Measurements from ENCODE around the gene NRAS.

Gene NRAS

DNA sequence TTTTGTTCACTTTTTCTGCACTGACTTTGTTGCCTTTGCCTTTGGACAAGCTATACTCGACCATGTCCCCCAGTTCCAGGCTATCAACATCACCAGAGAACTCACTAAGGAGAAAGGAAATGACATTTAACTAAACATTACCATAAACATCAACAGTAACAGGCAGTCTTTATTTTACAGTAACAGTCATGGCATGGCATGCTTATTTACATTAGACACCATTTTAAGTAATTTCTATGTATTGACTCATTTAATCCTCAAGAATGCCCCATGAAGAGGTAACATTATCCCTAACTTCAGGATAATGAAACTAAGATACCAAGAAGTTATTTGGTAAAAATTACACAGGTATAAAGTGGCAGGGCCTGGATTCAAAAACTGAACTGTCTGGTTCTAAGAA is 8.7 kb upstream of the NRAS start:
- DNase-seq: no peak

DNA sequence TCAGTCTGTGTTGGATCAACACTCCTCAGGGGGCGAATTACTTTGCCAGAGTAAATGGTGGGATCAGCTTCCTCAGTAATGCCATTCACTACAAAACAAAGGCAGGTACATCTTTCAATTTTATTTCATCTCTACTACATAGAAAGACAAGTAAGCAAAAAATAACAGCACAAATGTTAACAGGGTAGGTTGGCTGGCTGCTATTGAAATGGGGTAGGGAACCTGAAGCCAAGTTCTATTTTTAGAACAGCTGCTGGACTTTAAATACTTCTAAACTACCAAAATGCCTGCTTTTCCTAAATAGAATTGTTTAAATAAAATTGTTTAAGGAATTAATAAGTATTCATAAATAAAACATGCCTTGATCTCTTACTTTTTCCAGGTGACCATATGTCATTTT is 7.3 kb upstream of the NRAS start:
- DNase-seq: no peak

DNA sequence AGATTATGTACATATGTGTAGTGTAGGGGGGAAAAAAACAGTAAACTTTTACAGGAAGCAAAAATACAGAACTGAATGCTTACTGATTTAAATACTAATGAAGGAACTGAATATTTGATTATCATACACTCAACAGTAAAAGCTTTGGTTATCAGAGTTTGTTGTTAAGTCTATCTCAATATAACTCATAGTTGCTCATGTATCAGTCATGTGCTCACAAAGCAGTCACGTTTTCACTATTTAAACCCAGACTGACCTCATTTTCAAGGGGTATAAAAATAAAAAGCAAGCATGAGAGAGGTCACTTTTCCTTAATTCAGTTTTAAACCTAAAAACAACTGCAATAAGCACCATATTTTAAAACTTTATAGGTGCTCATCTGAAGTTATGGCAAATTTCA is 6.9 kb upstream of the NRAS start:
- DNase-seq: no peak

DNA sequence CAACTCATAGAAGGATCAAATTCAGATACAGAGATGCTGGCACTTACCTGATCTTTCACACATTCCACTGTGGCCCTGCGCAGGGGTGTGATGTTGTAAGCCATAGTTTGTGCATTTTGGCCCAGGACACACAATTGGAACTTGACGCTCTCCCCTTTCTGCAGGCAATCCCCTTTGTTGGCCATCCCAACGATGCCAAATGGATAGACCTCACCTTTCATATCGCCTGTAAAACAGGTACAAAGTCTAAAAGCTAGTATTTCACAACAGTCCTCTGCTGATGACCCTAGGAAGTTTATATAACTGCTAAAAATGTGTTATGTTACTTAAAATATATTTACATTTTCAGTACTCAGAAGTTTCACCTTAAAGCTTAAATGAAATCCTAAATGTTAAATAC is 3.9 kb upstream of the NRAS start:
- DNase-seq: no peak

DNA sequence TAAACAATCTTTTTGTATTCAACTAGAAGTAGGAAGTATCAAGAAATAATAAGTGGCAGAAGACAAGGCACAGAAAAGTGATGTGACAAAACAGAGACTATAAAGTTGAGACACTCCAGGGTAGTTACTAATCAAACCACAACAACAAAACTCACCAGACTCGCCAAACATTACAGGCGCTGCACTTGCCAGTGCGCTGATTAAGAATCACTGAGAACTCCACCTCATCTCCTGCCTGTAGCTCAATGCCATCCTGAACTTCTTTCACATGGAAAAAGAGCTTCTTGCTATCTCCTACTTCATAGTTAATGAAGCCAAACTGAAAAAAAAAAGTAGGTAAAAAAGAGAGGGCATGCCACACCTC is 2.8 kb upstream of the NRAS start:
- DNase-seq: no peak

DNA sequence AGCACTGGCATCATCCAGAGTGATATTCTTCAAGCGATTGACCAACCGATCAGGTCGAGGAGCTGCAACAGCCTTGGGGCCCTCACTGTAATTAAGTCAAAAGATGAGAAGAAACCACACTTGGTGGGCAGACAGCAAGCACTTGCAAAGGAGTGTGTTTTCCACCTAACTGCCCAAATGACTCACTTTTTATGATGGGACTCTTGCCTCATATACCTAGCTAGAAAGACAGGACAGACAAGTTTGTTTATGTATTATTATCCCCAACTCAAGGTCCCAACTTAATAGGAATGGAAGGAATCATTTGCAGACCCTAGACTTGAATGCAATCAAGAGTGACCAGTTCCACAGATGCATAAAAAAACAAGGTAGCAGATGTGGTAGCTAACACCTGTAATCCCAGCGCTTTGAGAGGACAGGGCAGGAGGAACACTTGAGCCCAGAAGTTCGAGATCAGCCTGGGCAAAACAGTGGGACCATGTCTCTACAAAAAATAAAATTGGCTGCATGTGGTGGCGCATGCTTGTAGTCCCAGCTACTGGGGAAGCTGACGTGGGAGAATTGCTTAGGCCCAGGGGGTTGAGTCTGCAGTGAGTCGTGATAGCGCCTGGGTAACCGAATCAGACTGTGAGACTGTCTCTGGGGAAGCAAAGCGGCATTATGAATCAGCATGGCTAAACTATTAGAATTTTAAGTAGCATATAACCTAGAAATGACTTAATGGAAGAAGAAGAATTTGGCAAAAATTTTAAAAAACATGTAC is 2.3 kb upstream of the NRAS start:
- DNase-seq: no peak

DNA sequence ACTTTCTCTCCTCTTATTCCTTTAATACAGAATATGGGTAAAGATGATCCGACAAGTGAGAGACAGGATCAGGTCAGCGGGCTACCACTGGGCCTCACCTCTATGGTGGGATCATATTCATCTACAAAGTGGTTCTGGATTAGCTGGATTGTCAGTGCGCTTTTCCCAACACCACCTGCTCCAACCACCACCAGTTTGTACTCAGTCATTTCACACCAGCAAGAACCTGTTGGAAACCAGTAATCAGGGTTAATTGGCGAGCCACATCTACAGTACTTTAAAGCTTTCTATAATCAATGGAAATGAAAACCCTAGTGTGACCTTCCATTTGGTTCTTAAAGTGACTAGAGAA is 643 bp downstream of the NRAS start:
- DNase-seq: no peak

DNA sequence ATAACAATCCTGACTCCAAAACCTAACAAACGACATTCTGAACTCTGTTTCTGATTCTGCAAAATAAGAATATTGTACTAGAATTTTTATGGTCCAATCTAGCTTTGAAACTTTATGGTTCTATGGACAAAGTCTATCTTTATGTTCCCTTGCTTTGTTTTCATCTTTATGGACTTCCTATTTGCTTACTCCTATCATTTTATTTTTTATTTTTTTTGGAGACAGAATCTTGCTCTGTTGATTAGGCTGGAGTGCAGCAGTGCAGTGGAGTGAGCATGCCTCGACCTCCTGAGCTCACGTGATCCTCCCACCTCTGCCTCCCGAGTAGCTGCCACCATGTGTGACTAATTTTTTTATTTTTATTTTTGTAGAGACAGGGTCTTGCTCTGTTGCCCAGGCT is 3.6 kb downstream of the NRAS start:
- DNase-seq: no peak

DNA sequence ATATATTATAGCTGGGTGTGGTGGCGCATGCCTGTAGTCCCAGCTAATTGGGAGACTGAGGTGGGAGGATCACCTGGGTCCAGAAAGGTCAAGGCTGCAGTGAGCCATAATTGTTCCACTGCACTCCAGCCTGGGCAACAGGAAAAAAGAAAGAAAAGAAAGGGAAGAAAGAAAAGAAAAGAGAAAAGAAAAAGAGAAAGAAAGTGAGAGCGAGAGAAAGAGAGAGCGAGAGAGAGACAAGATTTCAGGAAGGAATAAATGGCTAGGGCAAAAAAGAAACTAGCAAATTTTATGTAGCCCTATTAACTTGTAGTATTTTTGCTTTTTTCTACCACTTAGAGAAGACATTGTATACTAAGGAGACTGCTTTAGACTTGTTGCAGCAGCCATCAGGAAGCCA is 6.2 kb downstream of the NRAS start:
- DNase-seq: no peak

DNA sequence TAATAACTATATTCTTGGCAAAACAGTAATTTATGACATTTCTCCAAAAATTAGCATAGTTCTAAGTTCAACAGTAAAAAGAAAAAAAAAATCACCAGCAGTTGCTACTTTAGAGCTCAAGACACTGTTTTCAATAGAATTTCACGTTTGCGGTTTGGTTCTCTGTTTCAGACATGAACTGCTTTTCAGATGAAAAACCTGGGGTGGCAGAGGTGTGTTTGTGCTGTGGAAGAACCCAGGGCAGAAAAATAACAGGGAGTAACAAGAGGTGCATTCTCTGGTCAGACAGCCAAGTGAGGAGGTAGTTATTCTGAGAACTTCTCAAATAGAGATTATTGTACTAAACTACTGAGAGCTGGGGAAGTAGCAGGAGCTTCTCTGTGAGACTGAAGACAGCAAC is 9.0 kb downstream of the NRAS start:
- no peak for DNase-seq

DNA sequence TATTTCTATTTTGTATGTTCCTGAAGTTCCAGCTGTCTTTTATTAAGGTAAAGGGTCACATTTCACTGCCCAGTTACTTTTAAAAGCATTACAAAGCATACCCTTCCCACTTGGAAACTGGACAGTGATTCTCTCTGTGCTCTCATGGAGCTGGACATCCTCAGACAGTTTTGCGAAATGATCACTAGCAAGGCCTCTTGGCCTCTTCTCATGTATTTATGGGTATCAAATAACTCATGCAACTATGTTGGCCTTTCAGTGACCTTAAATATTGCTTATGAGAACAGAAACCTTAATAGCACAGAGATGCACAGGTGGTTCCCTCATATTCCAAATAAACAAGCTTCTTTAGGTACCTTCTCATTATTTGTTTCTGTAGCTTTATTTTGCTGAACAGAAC is 13.3 kb downstream of the NRAS start:
- DNase-seq: no peak

DNA sequence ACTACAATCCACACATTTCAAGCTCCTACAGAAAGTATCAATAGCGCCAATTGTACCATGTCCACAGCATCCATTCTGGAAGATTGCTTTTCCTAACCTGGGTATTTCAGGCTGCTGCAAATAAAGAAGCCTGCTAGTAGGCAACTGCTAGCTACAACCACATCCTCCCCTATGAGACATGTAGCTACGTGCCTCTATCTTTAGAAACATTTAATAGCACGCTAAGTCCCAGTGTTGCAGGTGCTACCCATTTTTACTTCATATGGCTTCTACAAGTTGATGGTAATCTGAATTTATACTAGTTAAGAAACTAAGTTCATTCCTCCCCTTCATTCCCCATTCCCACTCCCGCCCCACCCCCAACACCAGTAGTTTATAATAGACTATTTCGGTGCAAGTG is 13.8 kb downstream of the NRAS start:
- DNase-seq: no peak

DNA sequence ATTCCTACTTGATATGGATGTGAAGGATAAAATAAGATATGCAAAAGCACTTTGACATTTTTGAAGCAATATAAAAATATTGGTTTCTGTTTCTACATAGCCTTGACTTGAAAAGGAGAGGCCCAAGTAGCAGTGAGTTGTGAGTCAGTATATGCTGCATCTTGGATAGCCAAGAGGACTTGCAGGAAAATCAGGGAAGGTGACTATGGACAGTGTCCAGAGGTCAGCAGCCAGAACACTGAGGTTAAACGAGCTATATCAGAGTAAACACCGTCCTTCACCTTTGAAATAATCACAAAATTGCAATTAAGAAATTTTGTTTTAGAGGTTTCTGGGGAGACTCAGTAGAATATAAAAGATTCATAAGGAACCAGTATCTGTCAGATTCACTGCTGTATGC is 14.6 kb downstream of the NRAS start:
- DNase-seq: no peak

DNA sequence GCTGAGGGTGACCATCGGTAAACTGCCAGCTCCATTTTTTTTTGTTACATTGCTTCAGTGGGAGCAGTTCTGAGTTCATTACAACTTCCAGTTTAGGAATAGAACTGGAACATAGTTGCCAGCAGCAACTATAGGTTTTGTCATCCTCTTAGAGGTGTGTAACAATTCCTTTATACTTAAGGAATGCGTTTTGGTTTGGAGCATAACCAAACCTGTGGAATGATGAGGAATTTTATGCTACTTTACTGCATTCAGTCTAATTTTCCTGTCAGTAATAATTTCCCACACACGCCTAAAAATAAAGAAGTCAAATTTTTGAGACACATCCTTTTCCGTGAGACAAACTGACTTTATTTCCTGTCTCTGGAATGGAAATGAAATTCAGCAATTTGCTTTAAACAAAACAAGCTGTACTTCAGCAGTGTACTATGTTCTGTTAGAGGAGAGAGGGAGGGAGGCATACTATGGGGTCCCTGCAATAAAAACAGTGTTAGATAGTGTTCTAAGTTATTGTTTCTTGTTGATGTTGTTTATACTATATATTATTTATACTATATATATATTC is 16.5 kb downstream of the NRAS start:
- no peak for DNase-seq

DNA sequence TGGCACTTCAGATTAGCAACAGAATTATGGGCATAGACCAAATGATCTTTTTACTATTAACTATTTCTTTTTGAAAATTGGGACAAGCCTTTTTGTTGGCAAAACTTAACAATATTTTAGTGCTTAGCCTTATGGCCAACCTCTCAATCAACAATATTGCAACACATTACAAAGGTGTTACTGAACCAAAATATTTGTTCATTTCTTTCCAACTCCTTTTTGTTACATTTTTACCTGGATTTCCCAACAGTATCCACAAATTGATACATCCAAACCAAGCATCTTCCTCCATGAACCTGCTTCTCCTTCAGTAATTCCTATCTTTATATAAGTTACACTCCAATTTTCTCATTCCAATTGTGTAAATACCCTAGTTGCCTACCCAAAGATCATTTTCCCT is 19.8 kb downstream of the NRAS start:
- DNase-seq: no peak

DNA sequence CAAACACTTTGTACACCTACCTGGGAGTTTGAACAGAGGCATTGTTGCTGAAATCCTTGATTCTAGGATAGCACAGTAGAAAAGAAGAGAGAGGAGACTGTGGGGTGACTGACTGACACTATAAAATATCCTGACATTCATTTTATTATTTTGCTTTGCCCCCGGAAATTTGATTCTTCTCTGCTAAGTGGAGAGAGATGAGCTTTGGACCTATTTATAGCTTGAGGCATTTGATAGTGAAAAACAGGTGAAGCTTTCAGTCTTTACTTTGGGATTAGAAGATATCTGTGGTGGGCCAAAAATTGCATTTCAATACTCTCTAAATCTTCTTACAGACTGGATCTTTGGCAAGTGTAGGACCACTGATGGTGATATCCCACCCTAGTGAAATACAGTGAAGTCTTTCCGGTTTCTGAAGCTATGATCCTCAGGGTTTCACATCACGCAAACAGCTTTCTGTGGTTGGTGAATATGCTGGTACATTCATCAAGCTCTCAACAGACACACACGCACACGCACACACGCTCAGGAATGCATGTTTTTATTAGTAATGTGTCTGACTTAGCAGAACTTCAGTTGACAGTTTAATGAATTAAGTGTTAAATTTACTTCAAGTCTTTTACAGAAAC is 21.0 kb downstream of the NRAS start, which contains the start of gene AMPD1:
TSS of gene AMPD1 (minus strand) at position 117 of the 629 bp plus-strand sequence. CDS start at position 42, 75 bp downstream.
- DNase-seq: no peak

DNA sequence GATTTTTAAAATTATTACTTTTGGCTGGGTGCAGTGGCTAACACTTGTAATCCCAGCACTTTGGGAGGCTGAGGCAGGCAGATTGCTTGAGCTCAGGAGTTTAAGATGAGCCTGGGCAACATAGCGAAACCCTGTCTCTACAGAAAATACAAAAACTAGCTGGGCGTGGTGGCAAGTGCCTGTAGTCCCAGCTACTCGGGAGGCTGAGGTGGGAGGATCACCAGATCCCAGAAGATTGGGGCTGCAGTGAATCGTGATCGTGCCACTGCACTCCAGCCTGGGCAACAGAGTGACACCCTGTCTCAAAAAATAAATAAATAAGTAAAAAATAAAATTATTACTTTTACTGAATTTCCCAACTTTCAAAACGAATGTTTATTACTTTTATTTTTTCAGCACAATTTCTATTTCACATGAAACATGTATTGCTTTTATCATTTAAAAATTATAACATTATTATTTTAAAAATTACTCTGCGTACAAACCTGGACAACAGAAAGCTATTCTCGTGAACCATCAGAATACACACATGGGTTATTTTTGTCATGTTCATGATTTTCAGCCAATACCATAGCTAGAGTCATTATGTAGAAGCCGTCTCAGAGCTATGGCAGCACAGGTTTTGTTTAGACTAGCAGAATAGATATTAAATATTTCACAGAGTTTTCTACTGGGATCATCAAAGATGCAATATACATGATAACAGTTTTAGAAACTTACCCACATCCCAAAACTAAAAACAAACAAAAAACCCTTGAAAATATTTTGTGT is 21.8 kb downstream of the NRAS start:
- DNase-seq: no peak

DNA sequence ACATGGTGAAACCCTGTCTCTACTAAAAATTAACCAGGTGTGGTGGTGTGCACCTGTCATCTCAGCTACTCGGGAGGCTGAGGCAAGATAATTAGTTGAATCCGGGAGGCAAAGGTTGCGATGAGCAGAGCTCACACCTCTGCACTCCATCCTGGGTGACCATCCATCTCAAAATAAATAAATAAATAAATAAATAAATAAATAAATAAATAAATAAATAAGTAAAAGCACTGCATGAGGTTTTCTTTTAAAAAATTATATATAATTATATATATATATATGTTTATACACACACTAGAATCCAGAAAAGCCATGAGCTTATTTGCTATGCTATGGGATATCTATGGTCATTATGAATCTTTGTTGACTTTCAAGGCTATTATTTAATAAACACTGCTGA is 23.6 kb downstream of the NRAS start:
- DNase-seq: no peak

DNA sequence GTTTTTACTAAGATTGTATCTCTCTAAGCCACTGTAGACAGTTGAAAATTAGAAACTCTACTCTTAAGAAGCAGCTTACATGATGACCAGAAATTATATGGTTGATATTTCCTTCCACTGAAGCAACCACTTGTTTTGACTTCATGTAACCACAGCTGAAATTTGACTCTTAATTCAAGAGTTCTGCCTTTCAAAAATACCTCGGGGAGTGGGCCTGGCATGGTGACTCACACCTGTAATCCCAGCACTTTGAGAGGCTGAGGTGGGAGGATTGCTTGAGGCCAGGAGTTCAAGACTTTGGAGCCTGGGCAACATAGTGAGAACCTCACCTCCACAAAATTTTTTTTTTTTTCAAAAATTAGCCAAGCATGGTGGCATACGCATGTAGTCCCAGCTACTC is 25.5 kb downstream of the NRAS start:
- no peak for DNase-seq

DNA sequence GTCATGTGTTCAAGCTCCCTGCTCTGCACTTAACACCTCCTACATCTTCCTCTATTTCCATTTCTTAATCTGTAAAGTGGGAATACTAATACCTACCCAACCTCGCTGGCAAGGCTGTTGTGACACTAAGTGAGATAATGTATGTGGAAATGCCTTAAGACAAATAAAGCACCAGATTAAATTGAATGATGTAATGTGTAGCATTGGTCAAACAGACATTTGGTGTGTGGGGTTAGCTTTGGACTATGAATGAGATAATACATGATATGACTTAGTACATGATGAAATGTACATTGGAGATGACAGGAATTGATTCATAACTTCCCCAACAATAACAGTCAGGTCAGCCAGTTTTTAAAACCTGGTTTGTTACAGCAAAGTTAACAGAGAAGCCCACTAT is 26.4 kb downstream of the NRAS start:
- no peak for DNase-seq

DNA sequence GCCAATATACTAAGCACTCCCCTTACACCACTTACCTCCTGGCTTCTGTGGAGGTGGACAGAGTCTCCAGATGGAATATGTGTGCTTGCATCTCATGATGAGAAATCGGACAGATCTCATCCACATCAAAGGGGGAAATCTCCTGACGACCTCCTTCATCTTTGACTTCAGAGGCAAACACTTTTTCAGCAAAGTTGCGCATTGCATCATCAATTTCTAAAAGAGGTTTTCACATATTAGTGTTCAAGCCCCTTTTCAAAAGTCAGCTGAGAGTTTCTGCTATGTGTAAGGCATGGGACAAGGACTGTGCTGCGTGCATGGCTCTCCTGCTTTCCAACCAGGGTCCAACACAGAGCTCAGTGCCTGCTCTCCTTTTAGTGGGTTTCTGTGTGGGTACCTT is 28.0 kb downstream of the NRAS start:
- no peak for DNase-seq

DNA sequence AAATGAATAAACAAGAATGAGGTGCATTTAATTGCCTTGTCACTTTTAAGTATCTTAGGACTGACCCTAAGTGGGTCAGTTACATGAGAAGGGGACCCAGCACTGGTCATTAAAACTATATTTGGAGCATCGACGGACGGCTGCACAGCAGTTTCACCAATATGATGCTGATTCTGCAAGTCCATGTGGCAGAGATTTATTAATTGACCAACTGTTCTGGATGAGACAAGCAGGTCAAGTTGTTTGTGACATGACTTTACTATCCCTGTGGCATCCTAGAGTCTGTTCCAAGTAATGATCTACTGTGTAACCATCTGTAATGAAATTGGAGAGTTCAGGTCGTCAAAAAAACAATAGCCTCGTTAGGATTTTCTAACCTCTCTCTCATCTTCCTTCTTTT is 30.7 kb downstream of the NRAS start:
- no peak for DNase-seq

DNA sequence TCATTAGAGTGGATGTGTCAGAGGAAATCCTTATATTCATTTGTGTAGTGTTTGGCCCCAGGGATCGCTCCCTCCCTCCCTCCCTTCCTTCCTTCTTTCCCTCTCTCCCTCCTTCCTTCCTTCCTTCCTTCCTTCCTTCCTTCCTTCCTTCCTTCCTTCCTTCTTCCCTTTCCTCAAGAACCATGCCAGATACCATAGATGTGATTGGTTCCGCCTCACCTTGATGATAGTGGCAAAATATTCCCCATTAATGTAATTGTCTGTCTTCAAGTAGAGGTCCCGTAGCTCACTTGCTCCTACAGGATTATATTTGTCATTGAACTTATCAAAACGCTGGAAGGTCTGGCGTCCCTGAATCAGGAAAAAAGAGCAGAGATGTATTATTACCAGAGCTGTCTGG is 38.9 kb downstream of the NRAS start:
- no peak for DNase-seq

DNA sequence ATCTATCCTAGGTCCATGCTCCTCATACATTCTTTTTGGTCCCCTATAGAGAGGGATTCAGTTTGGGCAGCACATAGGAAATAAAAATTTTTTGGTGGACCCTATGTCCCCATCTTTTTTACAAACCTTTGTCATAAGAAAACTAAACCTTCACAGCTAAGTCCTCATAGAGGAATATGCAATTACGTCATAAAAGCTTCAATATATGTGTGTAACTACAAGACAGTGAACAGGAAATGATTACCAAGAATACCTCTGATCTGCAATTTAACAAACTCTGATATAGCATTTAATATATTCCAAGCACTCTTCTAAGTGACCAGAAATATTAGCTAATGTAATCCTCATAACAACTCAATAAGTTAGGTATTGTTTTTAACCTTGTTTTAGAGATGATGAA is 40.5 kb downstream of the NRAS start:
- DNase-seq: no peak
